ENCODE results near the gene SULT1C2.

The SULT1C2 gene

GRCh38 chr2:108270346-108270745, 18.3 kb upstream of the SULT1C2 start:
- ATAC-seq, result no peak
- TF ChIP-seq CSRNP3 (CRISPR knock-in tag; IDR thresholded peaks at IDR 0.05) (no peak), ZC3H10 (CRISPR knock-in tag; IDR thresholded peaks at IDR 0.05) (no peak), SNAI2 (CRISPR knock-in tag; IDR thresholded peaks at IDR 0.05) (no peak), RARB (CRISPR knock-in tag; IDR thresholded peaks at IDR 0.05) (no peak), PPARA (CRISPR knock-in tag; IDR thresholded peaks at IDR 0.05; ENCODE audit: borderline replicate concordance) (no peak), TOX (CRISPR knock-in tag; IDR thresholded peaks at IDR 0.05; ENCODE audit: borderline replicate concordance) (no peak), ZFP3 (CRISPR knock-in tag; IDR thresholded peaks at IDR 0.05) (no peak), BACH2 (CRISPR knock-in tag; IDR thresholded peaks at IDR 0.05; ENCODE audit: borderline replicate concordance) (no peak), CREB5 (CRISPR knock-in tag; IDR thresholded peaks at IDR 0.05; ENCODE audit: low read depth) (no peak), POU6F1 (CRISPR knock-in tag; IDR thresholded peaks at IDR 0.05; ENCODE audit: borderline replicate concordance, low read depth) (no peak), PATZ1 (CRISPR knock-in tag; IDR thresholded peaks at IDR 0.05; ENCODE audit: borderline replicate concordance) (no peak), ZNF8 (CRISPR knock-in tag; IDR thresholded peaks at IDR 0.05) (no peak), ARNTL (CRISPR knock-in tag; IDR thresholded peaks at IDR 0.05; ENCODE audit: borderline replicate concordance, low read depth) (no peak), TCF4 (CRISPR knock-in tag; IDR thresholded peaks at IDR 0.05; ENCODE audit: borderline replicate concordance) (no peak), TSHZ2 (CRISPR knock-in tag; IDR thresholded peaks at IDR 0.05) (no peak), GLIS3 (CRISPR knock-in tag; IDR thresholded peaks at IDR 0.05) (no peak), ZNF70 (CRISPR knock-in tag; IDR thresholded peaks at IDR 0.05) (no peak)

- no peak for ATAC-seq
These were observed 17.8 kb upstream of the SULT1C2 start for GRCh38 chr2:108270768-108271506.

More at GRCh38 chr2:108270768-108271506, 17.8 kb upstream of the SULT1C2 start:
- TF ChIP-seq CSDC2 (CRISPR knock-in tag; IDR thresholded peaks at IDR 0.05) (no peak), TSHZ2 (CRISPR knock-in tag; IDR thresholded peaks at IDR 0.05) (no peak), ZC3H10 (CRISPR knock-in tag; IDR thresholded peaks at IDR 0.05) (no peak), ZFP3 (CRISPR knock-in tag; IDR thresholded peaks at IDR 0.05) (no peak), BACH2 (CRISPR knock-in tag; IDR thresholded peaks at IDR 0.05; ENCODE audit: borderline replicate concordance) (no peak), GLIS3 (CRISPR knock-in tag; IDR thresholded peaks at IDR 0.05) (no peak), ZNF8 (CRISPR knock-in tag; IDR thresholded peaks at IDR 0.05) (no peak), CSRNP3 (CRISPR knock-in tag; IDR thresholded peaks at IDR 0.05) (no peak), SNAI2 (CRISPR knock-in tag; IDR thresholded peaks at IDR 0.05) (no peak), OSR1 (CRISPR knock-in tag; IDR thresholded peaks at IDR 0.05) (no peak), PATZ1 (CRISPR knock-in tag; IDR thresholded peaks at IDR 0.05; ENCODE audit: borderline replicate concordance) (no peak)
